ENCODE measurements around the gene TRIP13. TPM values are rescaled to one million over a fixed set of nuclear protein-coding genes. Genes with fewer than 3 reads are reported as not detected.

TRIP13 gene
- total and polyA plus RNA-seq, 10 of the 15 experiments (the other 5 are each of a cell fraction or from before 2014, with no cell fraction given): 15.1 to 64.9 (median 32.2) TPM

- Histone ChIP-seq H3K4me2 (ENCODE audit: control insufficient read depth, insufficient read depth) (no peak overlapping the region), H2AFZ (ENCODE audit: control insufficient read depth, low read depth, low read length) (no peak overlapping the region), H3K4me1 (ENCODE audit: control insufficient read depth, insufficient read depth, low read length) (peaks cover 17% of the 10 kb centered on the region), H3K27ac (ENCODE audit: control insufficient read depth, insufficient read depth) (no peak overlapping the region), H3K27me3 (replicated peaks in 1 of 2; ENCODE audit: control insufficient read depth in 2 of 2, insufficient read depth in 2 of 2, low read length in 1 of 2) (peaks cover 0 to 5% of the 10 kb centered on the region in 2 experiments; a peak in 2 of 4 replicates), H3K36me3 (ENCODE audit: control insufficient read depth in 2 of 2, insufficient read depth in 2 of 2, low read length in 1 of 2) (no peaks in the 10 kb centered on the region), H3K9me3 (replicated peaks; ENCODE audit: control insufficient read depth, insufficient read depth, low read length) (no peaks in the 10 kb centered on the region), H4K20me1 (ENCODE audit: control insufficient read depth, insufficient read depth) (no peaks in the 10 kb centered on the region), H3K79me2 (ENCODE audit: control insufficient read depth, insufficient read depth, low read length) (no peaks in the 10 kb centered on the region), H3K4me3 (no peak overlapping the region), H3K9ac (ENCODE audit: control insufficient read depth, insufficient read depth, low read length) (no peak overlapping the region)
- intact Hi-C loops (cut with micrococcal nuclease; ENCODE audit: unreplicated experiment) (no loop called here), in situ Hi-C loops (cut with MboI) (no loop called here)
- 61% methylated on average over 32 of the region's 32 CpGs for WGBS (ENCODE audit: insufficient coverage, insufficient replicate concordance, low lambda C conversion rate, missing lambda C conversion rate)
- ChIA-PET CTCF (no interaction called here), POLR2A (no interaction called here), RAD21 (ENCODE audit: unreplicated experiment) (no interaction called here), SMC1A (ENCODE audit: uncharacterized antibody, unreplicated experiment) (no interaction called here)
- ATAC-seq (no peak), DNase-seq (ENCODE audit: low read depth, low spot score) (no peak), FAIRE-seq (no peak)
- no peak for TF ChIP-seq PRDM15 (CRISPR knock-in tag; IDR thresholded peaks at IDR 0.05)
- TF ChIP-seq IKZF2 (IDR thresholded peaks at IDR 0.05): no peak
- TF ChIP-seq BMI1 (IDR thresholded peaks at IDR 0.05; ENCODE audit: borderline replicate concordance): no peak
- TF ChIP-seq EZH2 (IDR thresholded peaks at IDR 0.05; ENCODE audit: borderline replicate concordance, control insufficient read depth, low read depth, low read length): no peak
- no peak for TF ChIP-seq E2F4 (IDR thresholded peaks at IDR 0.05; ENCODE audit: low read depth, low read length)
- no peak for TF ChIP-seq FOS (IDR thresholded peaks at IDR 0.05; ENCODE audit: borderline replicate concordance, extremely low read depth, insufficient read length)
- TF ChIP-seq MYB (IDR thresholded peaks at IDR 0.05; ENCODE audit: borderline replicate concordance, low read depth, low read length): no peak
- no peak for TF ChIP-seq CHD1 (IDR thresholded peaks at IDR 0.05; ENCODE audit: low read depth, low read length)
- TF ChIP-seq BCL11A (IDR thresholded peaks at IDR 0.05; ENCODE audit: low read depth, low read length): no peak
- no peak for TF ChIP-seq ZNF384 (IDR thresholded peaks at IDR 0.05; ENCODE audit: borderline replicate concordance, low read depth, low read length)
- no peak for TF ChIP-seq MTA2 (IDR thresholded peaks at IDR 0.05; ENCODE audit: low read depth)
- no peak for TF ChIP-seq ZNF622 (IDR thresholded peaks at IDR 0.05)
- no TSS peak for BruUV-seq (replicated peaks)
Measured at GRCh38 chr5:965604-966344, 73.1 kb downstream of the TRIP13 start.

Measured in GM12878 (cell line).